ENCODE data around the gene IL23A. TPM values are rescaled to one million over a fixed set of nuclear protein-coding genes. Genes with fewer than 3 reads are reported as not detected.

Gene IL23A
- polyA plus RNA-seq, 1 of the 3 experiments (the other 2 are of a cell fraction), result 0.46 TPM

DNA sequence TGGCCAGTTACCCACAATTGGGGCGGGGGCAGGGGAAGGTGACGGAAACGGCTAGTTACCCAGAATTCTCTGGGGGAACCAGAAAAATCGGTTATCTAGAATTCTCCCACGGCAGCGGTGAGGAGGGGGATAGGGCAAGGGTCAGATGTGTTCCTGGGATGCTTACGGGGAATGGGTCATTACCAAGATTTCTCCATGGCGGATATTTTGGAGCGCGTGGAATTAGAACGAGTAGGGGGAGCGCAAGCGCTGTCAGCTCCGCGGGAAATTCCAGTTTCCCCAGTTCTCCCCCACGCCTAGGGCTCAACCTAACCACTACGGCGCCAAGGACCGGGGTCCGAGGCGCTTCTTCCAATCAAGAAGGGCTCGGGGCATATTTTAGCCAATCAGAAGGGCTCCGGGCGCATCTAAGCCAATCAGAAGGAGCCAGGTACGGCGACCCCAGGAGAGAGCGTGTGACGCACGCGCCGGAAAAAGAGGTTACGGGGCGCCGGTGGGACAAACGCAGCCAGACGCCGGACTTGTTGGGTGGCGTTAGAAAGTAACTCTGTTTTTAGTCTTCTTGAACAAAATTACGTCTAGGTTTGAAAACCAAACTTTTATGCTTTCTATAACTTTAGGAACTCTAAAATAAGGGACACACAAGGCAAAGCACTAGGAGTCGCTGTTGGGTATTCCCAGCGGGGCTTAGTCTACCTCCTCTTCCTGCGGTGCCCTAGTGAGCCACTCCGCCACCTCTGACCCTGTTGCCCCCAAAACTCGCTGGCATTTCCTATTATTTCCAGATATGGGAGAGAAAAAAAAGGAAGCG, 4.8 kb upstream of the IL23A start, which contains the start of gene PAN2 (continued):
- TF ChIP-seq NRF1 (IDR thresholded peaks at IDR 0.05; ENCODE audit: low read depth, low read length), result peak; percentile 55
- peak; percentile 61; the same call in 1 of the 2 replicates for TF ChIP-seq GABPA (IDR thresholded peaks at IDR 0.05; ENCODE audit: low read depth)
- peak; percentile 82 for TF ChIP-seq RFX5 (IDR thresholded peaks at IDR 0.05; ENCODE audit: low read length)
- TF ChIP-seq, protein P1, sequence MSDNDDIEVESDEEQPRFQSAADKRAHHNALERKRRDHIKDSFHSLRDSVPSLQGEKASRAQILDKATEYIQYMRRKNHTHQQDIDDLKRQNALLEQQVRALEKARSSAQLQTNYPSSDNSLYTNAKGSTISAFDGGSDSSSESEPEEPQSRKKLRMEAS (IDR thresholded peaks at IDR 0.05; ENCODE audit: low read depth), result peak; percentile 75
- TF ChIP-seq, protein P2, sequence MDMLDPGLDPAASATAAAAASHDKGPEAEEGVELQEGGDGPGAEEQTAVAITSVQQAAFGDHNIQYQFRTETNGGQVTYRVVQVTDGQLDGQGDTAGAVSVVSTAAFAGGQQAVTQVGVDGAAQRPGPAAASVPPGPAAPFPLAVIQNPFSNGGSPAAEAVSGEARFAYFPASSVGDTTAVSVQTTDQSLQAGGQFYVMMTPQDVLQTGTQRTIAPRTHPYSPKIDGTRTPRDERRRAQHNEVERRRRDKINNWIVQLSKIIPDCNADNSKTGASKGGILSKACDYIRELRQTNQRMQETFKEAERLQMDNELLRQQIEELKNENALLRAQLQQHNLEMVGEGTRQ (IDR thresholded peaks at IDR 0.05; ENCODE audit: borderline replicate concordance, low read depth, low read length), result no peak
- TF ChIP-seq, protein P3, sequence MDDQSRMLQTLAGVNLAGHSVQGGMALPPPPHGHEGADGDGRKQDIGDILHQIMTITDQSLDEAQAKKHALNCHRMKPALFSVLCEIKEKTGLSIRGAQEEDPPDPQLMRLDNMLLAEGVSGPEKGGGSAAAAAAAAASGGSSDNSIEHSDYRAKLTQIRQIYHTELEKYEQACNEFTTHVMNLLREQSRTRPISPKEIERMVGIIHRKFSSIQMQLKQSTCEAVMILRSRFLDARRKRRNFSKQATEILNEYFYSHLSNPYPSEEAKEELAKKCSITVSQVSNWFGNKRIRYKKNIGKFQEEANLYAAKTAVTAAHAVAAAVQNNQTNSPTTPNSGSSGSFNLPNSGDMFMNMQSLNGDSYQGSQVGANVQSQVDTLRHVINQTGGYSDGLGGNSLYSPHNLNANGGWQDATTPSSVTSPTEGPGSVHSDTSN (IDR thresholded peaks at IDR 0.05), result peak; percentile 45
- TF ChIP-seq, protein P4, sequence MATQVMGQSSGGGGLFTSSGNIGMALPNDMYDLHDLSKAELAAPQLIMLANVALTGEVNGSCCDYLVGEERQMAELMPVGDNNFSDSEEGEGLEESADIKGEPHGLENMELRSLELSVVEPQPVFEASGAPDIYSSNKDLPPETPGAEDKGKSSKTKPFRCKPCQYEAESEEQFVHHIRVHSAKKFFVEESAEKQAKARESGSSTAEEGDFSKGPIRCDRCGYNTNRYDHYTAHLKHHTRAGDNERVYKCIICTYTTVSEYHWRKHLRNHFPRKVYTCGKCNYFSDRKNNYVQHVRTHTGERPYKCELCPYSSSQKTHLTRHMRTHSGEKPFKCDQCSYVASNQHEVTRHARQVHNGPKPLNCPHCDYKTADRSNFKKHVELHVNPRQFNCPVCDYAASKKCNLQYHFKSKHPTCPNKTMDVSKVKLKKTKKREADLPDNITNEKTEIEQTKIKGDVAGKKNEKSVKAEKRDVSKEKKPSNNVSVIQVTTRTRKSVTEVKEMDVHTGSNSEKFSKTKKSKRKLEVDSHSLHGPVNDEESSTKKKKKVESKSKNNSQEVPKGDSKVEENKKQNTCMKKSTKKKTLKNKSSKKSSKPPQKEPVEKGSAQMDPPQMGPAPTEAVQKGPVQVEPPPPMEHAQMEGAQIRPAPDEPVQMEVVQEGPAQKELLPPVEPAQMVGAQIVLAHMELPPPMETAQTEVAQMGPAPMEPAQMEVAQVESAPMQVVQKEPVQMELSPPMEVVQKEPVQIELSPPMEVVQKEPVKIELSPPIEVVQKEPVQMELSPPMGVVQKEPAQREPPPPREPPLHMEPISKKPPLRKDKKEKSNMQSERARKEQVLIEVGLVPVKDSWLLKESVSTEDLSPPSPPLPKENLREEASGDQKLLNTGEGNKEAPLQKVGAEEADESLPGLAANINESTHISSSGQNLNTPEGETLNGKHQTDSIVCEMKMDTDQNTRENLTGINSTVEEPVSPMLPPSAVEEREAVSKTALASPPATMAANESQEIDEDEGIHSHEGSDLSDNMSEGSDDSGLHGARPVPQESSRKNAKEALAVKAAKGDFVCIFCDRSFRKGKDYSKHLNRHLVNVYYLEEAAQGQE (IDR thresholded peaks at IDR 0.05; ENCODE audit: low read depth, low read length), result no peak
- TF ChIP-seq NFIC (IDR thresholded peaks at IDR 0.05; ENCODE audit: borderline replicate concordance), result no peak
- no peak for TF ChIP-seq JUND (IDR thresholded peaks at IDR 0.05)
- peak; percentile 1; the same call in 1 of the 2 replicates for TF ChIP-seq FOSL2 (IDR thresholded peaks at IDR 0.05; ENCODE audit: borderline replicate concordance, low read depth)
- no peak for TF ChIP-seq EZH2phosphoT487 (IDR thresholded peaks at IDR 0.05; ENCODE audit: borderline replicate concordance, low read depth)
- TF ChIP-seq TAF1 (IDR thresholded peaks at IDR 0.05; ENCODE audit: borderline replicate concordance, low read depth, low read length), result peak; percentile 72; the same call in 1 of the 2 replicates
- no peak for TF ChIP-seq RAD21 (IDR thresholded peaks at IDR 0.05; ENCODE audit: low read length)

DNA sequence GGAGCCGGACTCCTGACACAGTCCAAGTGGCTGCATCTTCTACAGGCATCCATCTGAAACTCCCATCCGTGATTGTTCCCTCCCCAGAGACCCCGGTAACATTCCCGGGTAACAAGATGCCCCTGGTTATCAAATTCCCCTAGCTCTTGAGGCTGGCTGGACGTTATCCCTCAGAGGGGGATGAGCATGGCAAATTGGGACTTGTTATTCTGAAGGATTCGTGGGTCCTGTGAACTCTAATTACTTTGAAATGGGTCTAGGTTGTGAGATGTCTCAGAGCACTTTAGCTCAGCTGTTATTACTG, 4.2 kb upstream of the IL23A start:
- CTCF ChIA-PET, result interaction anchor here (0.7 to 1.0 kb wide), 3 partner anchors 10 to 27 kb away, joined by 3 to 4 read pairs (median 3); no protein-coding TSS in a partner anchor
- no peak for DNase-seq
- TF ChIP-seq, protein P1 (IDR thresholded peaks at IDR 0.05; ENCODE audit: low read depth), result no peak
- no peak for TF ChIP-seq CHD2 (IDR thresholded peaks at IDR 0.05; ENCODE audit: low read length, partially characterized antibody)
- no peak for TF ChIP-seq FOXJ3 (CRISPR knock-in tag; IDR thresholded peaks at IDR 0.05)
- TF ChIP-seq GABPA (IDR thresholded peaks at IDR 0.05; ENCODE audit: low read depth), result no peak
- TF ChIP-seq MXI1 (IDR thresholded peaks at IDR 0.05; ENCODE audit: low read depth, low read length), result no peak
- TF ChIP-seq GATA2 (CRISPR knock-in tag; IDR thresholded peaks at IDR 0.05), result no peak
- TF ChIP-seq EP300 (IDR thresholded peaks at IDR 0.05; ENCODE audit: borderline replicate concordance in 1 of 2, low read depth in 1 of 2, low read length in 1 of 2), result no peak
- no peak for TF ChIP-seq EZH2phosphoT487 (IDR thresholded peaks at IDR 0.05; ENCODE audit: borderline replicate concordance, low read depth)
- TF ChIP-seq RAD21 (IDR thresholded peaks at IDR 0.05; ENCODE audit: low read length), result no peak
- no peak for TF ChIP-seq FOSL2 (IDR thresholded peaks at IDR 0.05; ENCODE audit: borderline replicate concordance, low read depth)
- TF ChIP-seq, protein P3 (IDR thresholded peaks at IDR 0.05), result no peak

More for the DNA sequence above, 4.2 kb upstream of the IL23A start:
- Histone ChIP-seq H3K36me3 (replicated peaks in 1 of 2; ENCODE audit: control insufficient read depth in 1 of 2, insufficient read depth in 2 of 2, low read length in 1 of 2) (no peaks in the 10 kb centered on the region), H4K20me1 (ENCODE audit: insufficient read depth) (no peaks in the 10 kb centered on the region), H2AFZ (ENCODE audit: low read depth) (peak overlapping the region; percentile 72; the same call in 1 of the 2 replicates), H3K9me3 (no peaks in the 10 kb centered on the region), H3K4me2 (peak overlapping the region; percentile 87), H3K27me3 (ENCODE audit: insufficient read depth) (no peaks in the 10 kb centered on the region), H3K4me1 (ENCODE audit: control insufficient read depth in 1 of 2, insufficient read depth in 2 of 2, low read depth in 1 of 2, low read length in 1 of 2) (peaks cover 4 to 8% of the 10 kb centered on the region in 2 experiments; a peak in 1 of 4 replicates), H3K27ac (ENCODE audit: low read depth in 2 of 2, low read length in 1 of 2) (peak overlapping the region; percentile 84 to 97), H3K79me2 (ENCODE audit: insufficient read depth) (peaks cover 4% of the 10 kb centered on the region; the same call in 1 of the 2 replicates), H3K9ac (peak overlapping the region; percentile 87), H3F3A (replicated peaks; ENCODE audit: insufficient read depth) (peaks cover 5% of the 10 kb centered on the region), H3K9me2 (no peaks in the 10 kb centered on the region), H3K4me3 (ENCODE audit: low read depth in 2 of 2, low read length in 1 of 2) (peak overlapping the region; percentile 61 to 73)
- 1% methylated on average over 6 of the region's 6 CpGs for whole genome bisulfite sequencing (ENCODE audit: low lambda C conversion rate)
- POLR2A ChIA-PET, result interaction anchor here (0.7 to 3.1 kb wide), 7 partner anchors 9 to 130 kb away, joined by 3 to 26 read pairs (median 6); partner anchors contain the start of genes CNPY2, STAT2 and TIMELESS

Measured in SK-N-SH (cell line).